H1 (cell line): ENCODE measurements around the gene ZNF548. TPM values are rescaled to one million over a fixed set of nuclear protein-coding genes. Genes with fewer than 3 reads are reported as not detected.

Source experiments
- CTCF ChIA-PET: fragments of 300-600 bp; sonication (Branson Sonifier 250); formaldehyde crosslinking; loops from one replicate; lab custom pipeline; 2021; ENCODE audit not compliant: partially characterized antibody; lab: Charles Lee
- POLR2A ChIA-PET: fragments of 300-600 bp; sonication (Branson Sonifier 250); formaldehyde crosslinking; loops from one replicate; lab custom pipeline; 2021; ENCODE audit warnings: inconsistent platforms; ENCODE audit not compliant: partially characterized antibody; lab: Charles Lee
- DNase-seq, 2 experiments: peaks; one replicate each; pipeline versions ENCODE4 v3.0.0 to v3.0.0-alpha.2; 2010 to 2022; ENCODE audit warnings: low spot score in 2 of 2, low read depth in 1 of 2, mixed read lengths in 1 of 2
- FAIRE-seq: peaks from 2 replicates; lab custom pipeline; 2011; peaks lifted over from hg19 to GRCh38; lab: Jason Lieb, UNC
- H2AFZ ChIP-seq: 2 replicates; pipeline ENCODE4 v1.8.1; 2012; ENCODE audit warnings: low read length, inconsistent platforms
- H2AK5ac ChIP-seq: 2 replicates; pipeline ENCODE4 v1.6.1; 2013; ENCODE audit warnings: low read depth, low read length
- H2BK120ac ChIP-seq: replicated peaks from 2 replicates; pipeline ENCODE3; 2013; ENCODE audit warnings: low read depth, low read length, inconsistent platforms
- H2BK12ac ChIP-seq: 2 replicates; pipeline ENCODE4 v1.6.1; 2013; ENCODE audit warnings: low read depth, low read length
- H2BK15ac ChIP-seq: 2 replicates; pipeline ENCODE4 v1.6.1; 2013; ENCODE audit warnings: low read length
- H2BK20ac ChIP-seq: 2 replicates; pipeline ENCODE4 v1.6.1; 2013; ENCODE audit warnings: low read length
- H2BK5ac ChIP-seq: 2 replicates; pipeline ENCODE4 v1.6.1; 2013; ENCODE audit warnings: low read depth, low read length
- H3K14ac ChIP-seq: 2 replicates; pipeline ENCODE4 v1.6.1; 2013; ENCODE audit warnings: inconsistent platforms; ENCODE audit not compliant: insufficient read length
- H3K18ac ChIP-seq: 2 replicates; pipeline ENCODE4 v1.6.1; 2013; ENCODE audit warnings: low read length; ENCODE audit errors: extremely low read depth
- H3K23ac ChIP-seq: 2 replicates; pipeline ENCODE4 v1.6.1; 2013; ENCODE audit warnings: inconsistent platforms; ENCODE audit not compliant: insufficient read length
- H3K23me2 ChIP-seq: 2 replicates; pipeline ENCODE4 v1.6.1; 2013; ENCODE audit warnings: low read depth, low read length
- H3K27ac ChIP-seq: 2 replicates; pipeline ENCODE4 v1.6.1; 2011; ENCODE audit warnings: low read depth, low read length, inconsistent platforms
- H3K27me3 ChIP-seq, 4 experiments: replicated peaks in 1 of 4; 1 replicate in 1 of 4; 2 replicates in 3 of 4; pipeline versions ENCODE4 v1.6.1 to v1.8.1; 2011 to 2013; ENCODE audit warnings: low read length in 3 of 4, mild to moderate bottlenecking in 3 of 4, inconsistent platforms in 2 of 4, mixed read lengths in 2 of 4, moderate library complexity in 1 of 4; ENCODE audit not compliant: control insufficient read depth in 3 of 4, insufficient read depth in 3 of 4; ENCODE audit errors: extremely low read depth in 1 of 4
- H3K36me3 ChIP-seq, 4 experiments: 2 replicates each; pipeline versions ENCODE4 v1.6.1 to v1.8.1; 2011 to 2013; ENCODE audit warnings: mild to moderate bottlenecking in 4 of 4, low read length in 3 of 4, moderate library complexity in 2 of 4, control low read depth in 1 of 4, inconsistent platforms in 1 of 4; ENCODE audit not compliant: insufficient read depth in 4 of 4, control insufficient read depth in 2 of 4
- H3K4ac ChIP-seq: replicated peaks from 2 replicates; pipeline ENCODE3; 2013; ENCODE audit warnings: low read length, low read depth, mixed read lengths, inconsistent platforms; ENCODE audit not compliant: insufficient read length
- H3K4me1 ChIP-seq, 4 experiments: replicated peaks in 1 of 4; 1 replicate in 1 of 4; 2 replicates in 3 of 4; pipeline versions ENCODE4 v1.6.1 to v1.8.1; 2011 to 2013; ENCODE audit warnings: low read length in 3 of 4, inconsistent platforms in 2 of 4, mixed read lengths in 1 of 4; ENCODE audit not compliant: insufficient read depth in 4 of 4, control insufficient read depth in 3 of 4
- H3K4me2 ChIP-seq, 2 experiments: 2 replicates each; pipeline versions ENCODE4 v1.6.1 to v1.8.1; 2011 to 2013; ENCODE audit warnings: low read depth in 2 of 2, low read length in 2 of 2, control low read depth in 1 of 2, inconsistent platforms in 1 of 2, mild to moderate bottlenecking in 1 of 2; ENCODE audit not compliant: insufficient read depth in 1 of 2
- H3K4me3 ChIP-seq, 4 experiments: fragments of 200-600, 300-600 bp in 1 of 4; sonication (generic), shearing (Covaris generic), sonication (Bioruptor Twin) in 1 of 4; 2 replicates each; pipeline versions ENCODE4 v1.5.1 to v1.8.1; 2011 to 2016; ENCODE audit warnings: low read length in 4 of 4, low read depth in 3 of 4, control low read depth in 2 of 4, inconsistent platforms in 2 of 4, mild to moderate bottlenecking in 2 of 4, mixed read lengths in 1 of 4, moderate library complexity in 1 of 4; ENCODE audit not compliant: insufficient read depth in 2 of 4; ENCODE audit errors: extremely low read depth in 1 of 4
- H3K56ac ChIP-seq: replicated peaks from 2 replicates; pipeline ENCODE3; 2013; ENCODE audit warnings: low read depth, mild to moderate bottlenecking, mixed read lengths, low read length, inconsistent platforms; ENCODE audit not compliant: insufficient read length
- H3K79me1 ChIP-seq: 2 replicates; pipeline ENCODE4 v1.6.1; 2013; ENCODE audit warnings: low read depth, low read length, control low read depth
- H3K79me2 ChIP-seq, 2 experiments: 2 replicates each; pipeline versions ENCODE4 v1.6.1 to v1.8.1; 2012 to 2013; ENCODE audit warnings: low read length in 2 of 2, mild to moderate bottlenecking in 2 of 2, inconsistent platforms in 1 of 2; ENCODE audit not compliant: insufficient read depth in 2 of 2, control insufficient read depth in 1 of 2
- H3K9ac ChIP-seq, 4 experiments: replicated peaks in 1 of 4; 1 replicate in 1 of 4; 2 replicates in 3 of 4; pipeline versions ENCODE4 v1.6.1 to v1.8.1; 2011 to 2013; ENCODE audit warnings: low read depth in 3 of 4, low read length in 3 of 4, control low read depth in 2 of 4, mild to moderate bottlenecking in 2 of 4, moderate library complexity in 2 of 4, inconsistent platforms in 1 of 4; ENCODE audit errors: extremely low read depth in 1 of 4
- H3K9me3 ChIP-seq, 2 experiments: 2 replicates each; pipeline versions ENCODE4 v1.6.1 to v1.8.1; 2012 to 2013; ENCODE audit warnings: mild to moderate bottlenecking in 2 of 2, moderate library complexity in 2 of 2, control low read depth in 1 of 2, inconsistent platforms in 1 of 2, low read depth in 1 of 2, low read length in 1 of 2, mixed read lengths in 1 of 2; ENCODE audit not compliant: insufficient read depth in 2 of 2
- H4K20me1 ChIP-seq, 2 experiments: replicated peaks in 1 of 2; 2 replicates each; pipeline versions ENCODE3 to v1.8.1; 2011 to 2013; ENCODE audit warnings: inconsistent platforms in 2 of 2, low read length in 2 of 2, mild to moderate bottlenecking in 1 of 2; ENCODE audit not compliant: insufficient read depth in 2 of 2, control insufficient read depth in 1 of 2
- H4K5ac ChIP-seq: 2 replicates; pipeline ENCODE4 v1.6.1; 2013; ENCODE audit warnings: low read length, low read depth, mixed read lengths, inconsistent platforms; ENCODE audit not compliant: insufficient read length
- H4K8ac ChIP-seq: 2 replicates; pipeline ENCODE4 v1.8.0; 2013; ENCODE audit warnings: mild to moderate bottlenecking, moderate library complexity, low read length, inconsistent platforms; ENCODE audit not compliant: insufficient read depth; ENCODE audit errors: extremely low read depth
- H4K91ac ChIP-seq: replicated peaks from 2 replicates; pipeline ENCODE3; 2013; ENCODE audit warnings: low read length, mixed read lengths, inconsistent platforms; ENCODE audit not compliant: insufficient read length
- POLR2A ChIP-seq, 2 experiments: IDR thresholded peaks; 1 replicate in 1 of 2; 2 replicates in 1 of 2; pipeline ENCODE4 v1.6.1; 2011; ENCODE audit warnings: low read depth in 2 of 2, low read length in 2 of 2, mild to moderate bottlenecking in 2 of 2; ENCODE audit errors: control extremely low read depth in 1 of 2
- SAP30 ChIP-seq: fragments of 300-600 bp; sonication (generic); IDR thresholded peaks from 2 replicates; pipeline ENCODE4 v1.7.1; 2012; ENCODE audit warnings: low read length, moderate library complexity, mild to moderate bottlenecking, inconsistent platforms; ENCODE audit not compliant: insufficient read depth, insufficient replicate concordance
- WGBS, 2 experiments: shearing (Covaris generic) in 1 of 2; methylation state at CpG; one replicate each; pipeline versions ENCODE4 v1.1.6 to v1.1.7; 2013 to 2015; ENCODE audit warnings: low lambda C conversion rate in 2 of 2, mixed read lengths in 2 of 2, inconsistent platforms in 1 of 2, low coverage in 1 of 2, missing lambda C conversion rate in 1 of 2; ENCODE audit not compliant: insufficient replicate concordance in 2 of 2, insufficient coverage in 1 of 2, insufficient read length in 1 of 2; ENCODE audit errors: extremely low coverage in 1 of 2, missing lambda C conversion rate in 1 of 2; 5-methylcytosine and 5-hydroxymethylcytosine counted together
- polyA plus RNA-seq, 7 experiments: library from polyadenylated mRNA; depleted of rRNA in 3 of 7; stranded (reverse) in 5 of 7; unstranded in 2 of 7; fragments of >200 nt in 5 of 7; fragments of 200-250 nt in 2 of 7; gene quantifications; 1 replicate in 5 of 7; 2 replicates in 1 of 7; 4 replicates in 1 of 7; pipeline versions ENCODE4 v1.2.1 to v1.2.3, GENCODE V29; 2011 to 2013; ENCODE audit warnings: missing spikeins in 2 of 7, mixed read lengths in 2 of 7
- total RNA-seq: library from RNA; stranded (reverse); fragmentation: NEBNext Ultra II Directional; extraction: Animal tissue kit (Norgen Biotek cat#: 25700); gene quantifications from 2 replicates; pipeline ENCODE4 v1.2.1, GENCODE V29; 2021

ZNF548 gene
- total and polyA plus RNA-seq, 2 of the 8 experiments (the other 6 are each of a cell fraction or from before 2014, with no cell fraction given), result 7.4 to 9.9 TPM

- H4K5ac ChIP-seq, result no peak overlapping the region
- H3K9me3 ChIP-seq, result peaks cover 0 to 4% of the 10 kb centered on the region in 2 experiments; a peak in 1 of 4 replicates
- H3K9ac ChIP-seq, result no peak overlapping the region
- ChIA-PET CTCF (no interaction called here), POLR2A (interaction anchor here (1.0 to 6.3 kb wide), 2 partner anchors 7 to 15 kb away, joined by 3 to 43 read pairs; partner anchors contain the start of genes VN1R1 and ZNF749)
- peaks cover 0 to 12% of the 10 kb centered on the region in 2 experiments for H4K20me1 ChIP-seq
- WGBS, 2 experiments, result 94% methylated on average over 6 of the region's 7 CpGs; no CpG with 5 or more reads in 1 of the 2 experiments
- no peak overlapping the region for H2BK15ac ChIP-seq
- no peak overlapping the region for H3K23ac ChIP-seq
- no peak overlapping the region for H2BK5ac ChIP-seq
- H3K27ac ChIP-seq, result no peak overlapping the region
- H3K14ac ChIP-seq, result no peak overlapping the region
- H4K91ac ChIP-seq, result no peak overlapping the region
- H2AFZ ChIP-seq, result no peak overlapping the region
- H3K56ac ChIP-seq, result no peak overlapping the region
- no peak overlapping the region for H2BK20ac ChIP-seq
- H3K27me3 ChIP-seq, result no peaks in the 10 kb centered on the region
- no peak overlapping the region for H2BK120ac ChIP-seq
- DNase-seq (no peak), FAIRE-seq (no peak)
- no peak overlapping the region for H4K8ac ChIP-seq
- no peaks in the 10 kb centered on the region for H3K4me1 ChIP-seq
- no peak overlapping the region for H3K4ac ChIP-seq
- no peak overlapping the region for H2BK12ac ChIP-seq
- peaks cover 18 to 56% of the 10 kb centered on the region in 2 experiments for H3K79me2 ChIP-seq
- H2AK5ac ChIP-seq, result no peak overlapping the region
- TF ChIP-seq POLR2A (IDR thresholded peaks at IDR 0.05; ENCODE audit: control extremely low read depth in 1 of 2, low read depth in 2 of 2, low read length in 2 of 2) (no peak), SAP30 (no peak)
- peaks cover 22% of the 10 kb centered on the region for H3K79me1 ChIP-seq
- H3K23me2 ChIP-seq, result no peaks in the 10 kb centered on the region
- no peak overlapping the region for H3K4me2 ChIP-seq
- H3K4me3 ChIP-seq, result no peak overlapping the region
- peaks cover 5 to 32% (median 26%) of the 10 kb centered on the region in 4 experiments; a peak in 7 of 8 replicates for H3K36me3 ChIP-seq
- no peak overlapping the region for H3K18ac ChIP-seq
These were observed 52.5 kb downstream of the ZNF548 start for GRCh38 chr19:57441979-57442752.
